ENCODE data around the gene DPYD.
A peak's percentile ranks its signal among the peaks of the same experiment; 100 is the strongest.

DPYD gene

DNA sequence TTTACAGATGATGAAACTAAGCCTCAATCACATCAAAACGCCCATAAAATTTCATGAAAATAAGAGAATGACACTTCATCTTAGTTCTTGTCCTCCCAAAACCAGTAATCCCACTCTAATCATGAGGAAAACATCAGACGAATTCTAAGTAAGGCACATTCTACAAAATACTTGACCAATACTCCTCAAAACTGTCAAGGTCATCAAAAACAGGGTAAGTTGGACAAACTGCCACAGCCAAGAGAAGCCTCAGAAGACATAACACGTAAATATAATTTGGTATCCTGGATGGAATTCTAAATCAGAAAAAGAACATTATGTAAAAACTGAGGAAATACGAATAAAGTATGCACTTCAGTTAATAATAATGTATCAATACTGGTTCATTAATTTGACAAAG, 128.2 kb downstream of the DPYD start:
- DNase-seq (ENCODE audit: low spot score) (no peak), FAIRE-seq (no peak)

DNA sequence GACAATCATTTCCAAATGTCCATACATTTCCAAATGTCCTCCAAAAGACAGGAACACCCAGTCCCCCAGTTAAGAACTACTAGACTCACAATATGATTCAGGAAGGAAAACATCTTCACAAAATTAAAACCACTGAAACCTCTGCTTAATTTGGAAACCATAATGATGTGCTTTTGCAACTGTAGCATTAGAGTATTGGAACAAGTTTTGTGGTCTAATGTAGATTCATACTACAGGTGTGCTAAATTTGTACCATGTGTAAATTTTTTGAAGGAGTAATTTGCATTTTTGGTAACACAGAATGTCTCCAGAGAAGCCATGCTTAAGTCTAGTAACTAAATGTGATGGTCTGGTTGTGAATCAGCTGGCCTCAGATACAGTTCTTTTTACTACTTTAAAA, 129.6 kb downstream of the DPYD start:
- no peak for DNase-seq (ENCODE audit: low spot score)
- FAIRE-seq: no peak

DNA sequence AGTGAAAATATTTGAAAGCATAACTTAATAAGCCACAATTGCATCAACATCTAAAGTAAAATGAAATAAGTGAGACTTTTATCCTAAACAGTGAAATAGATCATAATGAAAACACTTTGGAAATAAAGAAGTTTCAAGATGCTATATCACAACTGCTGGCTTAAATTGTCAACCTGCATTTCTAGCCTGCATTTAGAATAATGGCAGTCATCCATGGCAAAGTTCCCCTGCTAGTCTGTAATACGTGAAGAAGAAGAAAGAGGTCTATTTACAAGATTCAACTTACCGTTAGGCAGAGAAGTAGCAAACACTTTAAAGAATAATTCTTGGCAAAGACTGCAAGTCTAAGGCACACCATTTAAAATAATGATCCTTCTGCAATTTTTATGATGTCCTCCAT, 133.6 kb downstream of the DPYD start:
- DNase-seq (ENCODE audit: low spot score) (no peak), FAIRE-seq (no peak)

DNA sequence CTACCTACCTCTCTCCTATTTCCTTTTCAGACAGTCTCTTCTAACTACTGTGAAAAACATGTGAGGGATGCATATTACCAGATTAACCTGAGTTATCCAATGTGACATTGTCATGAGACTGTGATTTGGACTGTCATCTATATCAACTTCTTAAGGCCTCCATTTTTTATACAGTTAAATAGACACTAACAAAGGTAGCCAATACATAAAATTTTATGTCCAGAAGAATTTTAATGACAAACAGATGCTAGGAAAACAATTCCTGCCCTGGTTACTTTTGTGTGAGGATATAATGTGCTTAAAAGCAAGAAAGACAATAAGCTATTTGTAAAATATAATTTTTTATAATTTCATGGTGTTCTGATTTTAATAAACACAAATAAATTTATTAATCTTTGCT, 136.2 kb downstream of the DPYD start:
- DNase-seq (ENCODE audit: low spot score) (no peak), FAIRE-seq (no peak)

DNA sequence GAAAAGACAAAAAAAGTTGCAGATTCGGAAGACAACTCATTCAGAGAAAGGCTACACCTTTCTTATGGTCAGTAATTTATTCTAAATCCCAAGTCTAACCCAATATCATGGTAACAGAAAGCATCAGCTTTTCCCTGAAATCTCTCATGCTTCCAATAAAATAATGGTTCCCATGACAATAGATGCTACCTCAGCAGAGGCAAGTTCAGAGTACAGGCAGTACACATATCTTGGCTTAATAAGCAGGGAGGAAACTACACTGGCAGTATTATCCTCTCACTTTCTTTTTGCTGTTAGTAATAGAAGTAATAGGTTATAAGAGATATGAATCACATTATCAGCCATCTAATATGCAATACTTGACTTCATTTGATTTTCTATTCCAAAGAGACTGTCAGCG, 137.1 kb downstream of the DPYD start:
- DNase-seq (ENCODE audit: low spot score) (no peak), FAIRE-seq (no peak)

DNA sequence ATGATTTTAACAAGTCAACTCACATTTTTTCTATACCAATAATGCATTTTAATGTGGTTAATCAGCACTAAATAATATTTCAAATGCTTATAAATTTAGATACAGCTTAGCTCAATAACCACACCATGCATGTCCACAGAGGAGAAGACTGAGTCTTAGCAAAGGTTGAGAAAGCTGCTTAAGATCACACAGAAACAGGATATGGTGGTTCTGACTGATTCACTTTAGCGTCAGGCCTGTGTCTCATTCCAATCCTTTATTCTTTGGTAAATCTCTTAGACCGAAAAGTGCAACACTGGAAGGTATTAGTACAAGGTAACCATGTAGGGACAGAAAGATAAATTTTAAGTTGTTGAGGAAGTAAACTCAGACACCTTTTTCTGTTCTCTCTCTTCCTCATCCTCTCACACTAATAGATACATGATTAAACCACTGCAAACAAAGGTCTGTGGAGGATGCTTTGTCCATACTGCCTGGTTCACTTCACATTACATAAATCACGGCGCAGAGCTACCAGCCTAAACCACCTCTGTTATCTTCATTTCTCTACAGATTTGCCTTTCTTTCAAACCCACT, 139.0 kb downstream of the DPYD start:
- no peak for DNase-seq (ENCODE audit: low spot score)
- FAIRE-seq: no peak

DNA sequence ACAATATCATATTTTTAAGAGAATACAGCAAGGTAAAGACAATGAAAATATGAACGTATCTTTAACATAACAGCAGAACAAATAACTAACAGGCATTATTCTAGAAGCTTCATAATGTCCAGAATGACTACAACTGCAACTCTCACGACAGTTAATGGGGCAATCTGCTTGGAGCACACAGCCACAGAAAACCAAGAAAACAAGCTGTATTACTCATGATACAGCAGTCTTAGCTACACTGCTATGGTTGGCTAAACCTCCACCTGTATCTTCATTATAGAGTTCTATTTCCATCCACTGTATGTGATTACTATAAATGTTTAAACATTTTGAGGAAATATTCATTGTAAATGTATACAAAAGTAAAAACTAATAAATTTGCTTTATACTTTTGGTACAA, 139.9 kb downstream of the DPYD start:
- no peak for FAIRE-seq
- DNase-seq (ENCODE audit: low spot score): no peak

DNA sequence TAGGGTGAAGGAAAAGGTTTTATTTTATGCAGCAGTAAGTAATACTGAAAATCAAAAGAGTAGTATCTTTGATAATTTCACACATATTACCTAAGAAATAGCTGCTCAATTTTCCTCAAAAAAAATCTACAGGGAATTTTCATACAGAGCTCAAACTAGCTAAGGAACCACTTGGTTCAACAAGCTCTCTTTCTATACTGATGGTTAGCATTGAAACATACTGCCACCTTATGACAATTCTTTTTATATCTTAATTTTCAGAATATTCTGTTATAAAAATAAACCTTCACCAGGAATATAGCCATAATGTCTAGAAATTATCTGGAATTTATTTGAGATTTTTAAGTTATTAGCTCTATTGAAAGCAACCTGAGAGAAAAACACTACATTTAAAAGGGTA, 142.1 kb downstream of the DPYD start:
- DNase-seq (ENCODE audit: low spot score): no peak
- no peak for FAIRE-seq

DNA sequence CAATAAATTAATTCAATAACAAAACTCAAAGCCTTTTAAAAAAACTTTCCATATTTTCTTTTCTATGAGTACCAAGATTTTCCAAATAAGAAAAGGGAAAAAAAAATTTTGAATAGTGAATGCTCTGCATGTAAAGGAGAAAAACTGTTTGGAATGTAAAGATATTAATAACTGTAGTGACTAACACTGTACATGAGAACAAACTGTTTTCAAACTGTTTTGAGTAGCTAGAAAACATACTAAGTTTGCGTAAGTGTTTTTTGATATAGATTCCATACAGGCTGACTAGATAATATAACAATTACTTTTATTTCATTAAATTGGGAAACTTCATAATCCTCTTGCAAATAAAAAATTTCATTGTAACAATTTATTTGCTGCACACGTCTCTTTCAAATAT, 150.5 kb downstream of the DPYD start:
- FAIRE-seq: no peak
- no peak for DNase-seq (ENCODE audit: low spot score)

DNA sequence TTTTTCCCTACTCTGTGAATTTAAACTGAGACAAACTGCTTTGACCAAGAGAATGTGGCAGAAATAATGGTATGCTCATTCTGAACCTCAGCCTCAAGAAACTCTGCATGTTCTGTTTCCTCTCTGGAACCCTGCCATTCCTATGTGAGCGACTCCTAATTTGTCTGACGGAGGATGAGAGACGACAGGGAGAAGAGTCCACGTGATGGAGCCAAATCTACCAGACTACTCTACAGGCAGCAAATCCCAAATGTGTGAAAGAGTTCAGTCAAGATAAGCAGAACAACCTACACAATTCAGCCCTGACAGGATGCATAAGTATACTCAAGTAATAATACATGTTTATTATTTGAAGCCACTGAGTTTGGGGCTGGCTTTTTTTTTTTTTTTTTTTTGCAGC, 153.5 kb downstream of the DPYD start:
- no peak for FAIRE-seq
- DNase-seq (ENCODE audit: low spot score): no peak

DNA sequence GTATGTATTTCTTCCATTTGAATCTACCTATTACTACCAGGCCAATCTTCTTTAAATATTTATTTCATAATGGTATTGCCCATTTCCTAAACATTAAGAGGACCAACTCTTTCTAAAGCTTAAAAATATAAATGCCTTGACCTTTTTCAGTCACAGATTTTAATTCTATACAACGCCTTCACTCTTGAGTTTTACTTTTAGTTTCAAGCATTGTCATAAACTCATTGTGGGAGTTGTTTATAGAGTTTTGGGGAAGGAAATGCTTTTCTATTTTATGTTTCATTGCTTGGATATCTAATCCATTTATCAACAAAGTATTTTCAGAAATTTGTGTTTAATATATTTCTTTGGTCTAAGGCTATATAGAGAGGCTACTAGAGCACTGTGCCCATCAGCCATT, 155.8 kb downstream of the DPYD start:
- DNase-seq (ENCODE audit: low spot score) (no peak), FAIRE-seq (no peak)

DNA sequence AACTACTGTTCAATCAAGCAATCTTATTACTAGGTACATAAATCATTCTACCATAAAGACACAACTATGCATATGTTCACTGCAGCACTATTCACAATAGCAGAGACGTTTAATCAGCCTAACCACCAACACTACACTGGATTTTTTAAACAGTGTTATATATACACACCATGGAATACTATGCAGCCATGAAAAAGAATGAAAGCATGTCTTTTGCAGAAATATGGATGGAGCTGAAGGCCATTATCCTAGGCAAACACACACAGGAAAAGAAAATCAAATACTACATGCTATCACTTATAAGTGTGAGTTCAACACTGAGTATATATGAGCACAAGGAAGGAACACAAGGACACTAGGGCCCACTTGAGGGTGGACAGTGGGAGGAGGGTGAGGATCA, 159.2 kb downstream of the DPYD start:
- FAIRE-seq (no peak), DNase-seq (ENCODE audit: low spot score) (no peak)

DNA sequence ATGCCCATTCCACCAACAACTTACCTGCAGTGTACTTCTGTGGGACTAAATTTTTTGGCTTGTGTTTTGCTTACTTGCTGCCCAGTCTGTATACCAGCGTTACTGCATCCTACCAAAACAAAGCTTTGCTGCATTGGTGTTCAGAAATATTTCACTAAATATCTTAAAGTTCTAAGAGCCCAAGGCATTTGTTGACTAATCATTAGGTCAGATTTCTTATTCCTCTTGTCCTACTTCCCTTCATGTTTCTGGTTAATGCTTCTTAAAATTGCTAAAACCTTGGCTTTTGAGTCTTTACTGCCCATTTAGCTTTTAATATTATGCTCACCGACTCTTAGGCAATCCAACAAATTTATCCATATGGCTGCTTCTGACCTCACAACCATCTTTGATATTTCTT, 161.8 kb downstream of the DPYD start:
- DNase-seq (ENCODE audit: low spot score) (no peak), FAIRE-seq (no peak)

DNA sequence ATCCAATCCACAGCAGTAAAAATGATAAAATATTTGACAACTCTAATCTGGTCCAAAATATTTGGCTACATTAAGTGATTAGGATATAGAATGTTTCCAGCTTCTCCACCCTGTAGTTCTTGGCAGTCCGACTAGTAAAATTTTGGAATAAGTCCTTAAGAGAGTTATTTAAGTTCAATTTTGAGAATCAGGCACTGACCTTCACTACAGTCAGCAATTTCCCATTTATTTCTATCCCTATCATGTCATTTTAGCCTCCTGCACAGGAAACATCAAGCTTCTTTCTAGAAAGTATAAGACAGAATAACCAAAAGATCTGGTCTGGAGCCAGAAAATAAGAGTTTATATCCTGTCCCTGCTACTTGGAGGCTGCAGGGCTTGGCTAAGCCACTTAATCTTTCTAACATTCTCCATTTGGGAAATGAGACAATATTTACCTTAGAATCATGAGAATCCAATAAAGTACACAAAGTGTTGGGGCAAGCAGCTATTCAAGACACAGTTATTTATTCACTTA, 162.2 kb downstream of the DPYD start:
- no peak for FAIRE-seq
- DNase-seq (ENCODE audit: low spot score): no peak

DNA sequence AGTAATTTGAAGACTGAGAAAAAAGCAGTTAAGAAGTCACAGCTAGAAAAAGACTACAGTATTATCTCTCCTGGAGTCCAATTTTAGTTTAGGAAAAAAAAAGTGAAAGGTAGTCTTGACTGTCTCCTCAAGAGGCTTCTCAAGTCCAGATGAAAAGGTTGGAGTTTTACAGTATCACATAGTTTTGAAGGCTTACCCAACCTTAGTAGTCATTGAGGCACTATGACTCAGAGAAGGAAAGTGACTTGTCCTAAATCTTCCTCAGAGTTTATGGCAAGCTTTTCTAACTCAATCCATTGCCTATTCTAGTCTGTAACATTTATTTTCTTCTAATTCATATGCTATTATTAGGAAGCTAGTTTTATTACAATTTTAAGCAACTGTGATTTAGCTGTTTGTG, 174.9 kb downstream of the DPYD start:
- FAIRE-seq (no peak), DNase-seq (ENCODE audit: low spot score) (no peak)

DNA sequence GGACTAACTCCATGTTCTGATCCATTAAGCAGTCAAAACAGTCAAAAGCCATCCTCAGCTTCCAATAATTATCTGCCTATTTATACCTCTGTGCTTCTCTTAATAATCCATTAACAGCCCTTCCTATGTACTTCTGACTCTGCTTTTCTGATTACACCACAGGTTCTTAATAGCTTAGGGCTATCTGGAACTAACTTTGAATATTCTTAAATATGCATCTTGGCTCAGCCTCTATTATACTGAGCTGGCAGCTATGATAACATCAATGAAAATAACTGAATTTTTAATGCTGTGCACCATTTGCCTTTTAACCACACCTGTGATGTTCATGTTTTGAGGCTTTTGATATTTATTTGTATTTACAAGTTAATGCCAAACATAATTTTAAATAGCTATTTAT, 175.9 kb downstream of the DPYD start:
- no peak for DNase-seq (ENCODE audit: low spot score)
- no peak for FAIRE-seq

DNA sequence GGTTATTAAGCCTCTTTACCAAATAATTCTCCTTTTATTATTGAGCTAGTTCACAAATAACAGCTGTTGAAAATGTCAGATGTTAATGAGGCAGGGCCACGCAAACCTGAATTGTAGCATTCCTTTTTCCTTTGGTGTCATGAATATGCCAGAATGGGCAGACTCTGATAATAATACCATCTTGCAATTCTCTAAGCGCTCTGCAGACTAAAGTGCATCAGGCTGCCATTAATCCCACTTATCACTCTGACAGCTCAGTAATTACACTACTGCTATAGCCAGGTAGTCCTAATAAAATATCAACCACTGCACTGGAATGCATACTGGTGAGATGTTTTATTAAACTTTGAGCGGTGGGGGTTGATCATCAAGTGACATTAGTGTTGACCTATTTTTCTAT, 177.7 kb downstream of the DPYD start:
- DNase-seq (ENCODE audit: low spot score) (no peak), FAIRE-seq (no peak)

DNA sequence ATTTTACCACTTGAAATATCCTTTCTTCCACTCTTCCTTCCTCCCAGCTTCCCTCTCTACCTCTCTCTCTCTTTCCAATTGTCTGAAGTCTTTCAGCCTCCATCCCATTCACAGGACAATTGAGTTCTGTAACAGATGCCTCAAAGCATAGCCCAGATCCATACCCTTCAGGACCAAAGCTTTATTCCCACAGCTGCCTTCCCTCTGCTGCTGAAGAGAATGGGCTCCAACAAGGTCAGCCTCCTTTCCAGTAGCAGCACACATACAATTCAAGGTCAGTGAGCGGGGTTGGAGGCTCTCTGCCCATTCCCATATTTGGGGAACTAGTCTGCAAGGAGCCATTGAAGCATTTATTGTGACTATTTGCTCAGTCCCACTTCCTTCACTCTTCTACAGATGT, 179.9 kb downstream of the DPYD start:
- no peak for FAIRE-seq

DNA sequence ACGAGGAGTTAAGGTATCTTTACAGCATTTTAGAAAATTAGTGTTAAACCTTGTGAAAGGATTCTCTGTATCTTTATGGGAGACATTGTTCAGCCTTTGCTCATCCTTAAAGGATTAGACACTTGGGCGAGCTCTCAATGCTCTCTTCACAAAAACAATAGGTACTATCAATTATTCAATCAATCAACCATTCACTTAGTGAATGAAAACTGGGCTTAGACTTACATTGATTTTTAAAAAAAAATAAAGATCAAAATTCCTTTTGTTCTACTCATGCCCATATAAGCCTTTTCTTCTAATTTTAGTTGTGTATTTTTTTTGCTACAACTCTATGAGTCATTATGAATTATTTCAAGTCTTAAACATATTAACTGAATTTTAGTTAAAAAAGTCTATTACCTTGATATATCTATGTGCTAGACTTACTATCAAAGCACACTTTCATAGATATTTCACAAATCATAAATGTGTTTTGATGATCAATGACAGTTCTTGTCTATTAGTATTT, 181.2 kb downstream of the DPYD start:
- FAIRE-seq (peak; percentile 31), DNase-seq (ENCODE audit: low spot score) (no peak)

More for the DNA sequence above, 179.9 kb downstream of the DPYD start:
- no peak for DNase-seq (ENCODE audit: low spot score)

DNA sequence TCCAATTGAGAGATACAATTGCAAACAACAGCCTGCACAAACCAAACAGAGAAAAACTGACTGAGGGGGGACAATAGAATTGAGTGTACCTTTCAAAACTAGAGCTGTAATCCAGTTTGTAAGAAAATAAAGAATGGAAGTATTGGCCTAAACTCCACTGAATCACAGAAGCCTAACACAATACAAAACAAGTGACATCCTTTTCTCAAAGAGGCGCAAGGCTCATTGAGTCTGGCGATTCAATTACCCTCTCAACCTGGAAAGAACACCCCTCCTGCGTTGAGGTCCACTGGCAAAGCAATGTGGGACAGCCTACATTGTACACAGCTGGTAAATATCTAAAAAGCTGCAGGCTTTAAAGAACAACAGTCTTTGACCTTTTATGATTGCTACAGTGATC, 182.6 kb downstream of the DPYD start:
- DNase-seq (ENCODE audit: low spot score) (no peak), FAIRE-seq (no peak)

DNA sequence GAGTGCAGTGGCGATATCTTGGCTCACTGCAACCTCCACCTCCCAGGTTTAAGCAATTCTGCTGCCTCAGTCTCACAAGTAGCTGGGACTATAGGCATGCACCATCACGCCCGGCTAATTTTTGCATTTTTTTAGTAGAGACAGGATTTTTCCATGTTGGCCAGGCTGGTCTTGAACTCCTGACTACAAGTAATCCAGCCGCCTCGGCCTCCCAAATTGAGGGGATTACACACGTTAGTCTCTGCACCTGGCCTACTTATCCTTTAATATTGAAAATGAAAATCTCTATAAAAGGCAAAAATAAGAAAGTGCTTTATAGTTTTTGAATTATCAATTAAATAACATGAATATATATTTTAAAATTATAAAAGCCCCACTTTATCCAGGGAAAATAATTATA, 190.6 kb downstream of the DPYD start:
- DNase-seq (ENCODE audit: low spot score) (no peak), FAIRE-seq (no peak)

DNA sequence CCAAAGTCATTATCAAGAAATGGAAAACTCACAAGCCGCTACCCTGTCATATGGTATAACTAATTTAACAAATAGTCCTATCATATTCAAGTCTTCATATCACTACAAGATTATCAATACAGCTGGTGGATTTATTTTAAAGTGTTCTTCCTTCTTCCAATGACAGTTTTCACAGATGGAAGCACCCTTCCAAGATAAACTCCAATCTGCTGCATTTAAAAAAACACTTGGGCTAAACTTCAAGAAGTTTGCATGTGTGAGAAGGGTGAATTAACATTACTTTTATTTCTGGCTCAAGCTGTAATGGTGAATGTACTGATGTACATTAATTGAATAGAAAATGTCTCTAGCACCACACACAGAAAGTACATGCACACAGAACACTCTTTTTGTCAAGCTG, 192.4 kb downstream of the DPYD start:
- DNase-seq (ENCODE audit: low spot score) (no peak), FAIRE-seq (no peak)

DNA sequence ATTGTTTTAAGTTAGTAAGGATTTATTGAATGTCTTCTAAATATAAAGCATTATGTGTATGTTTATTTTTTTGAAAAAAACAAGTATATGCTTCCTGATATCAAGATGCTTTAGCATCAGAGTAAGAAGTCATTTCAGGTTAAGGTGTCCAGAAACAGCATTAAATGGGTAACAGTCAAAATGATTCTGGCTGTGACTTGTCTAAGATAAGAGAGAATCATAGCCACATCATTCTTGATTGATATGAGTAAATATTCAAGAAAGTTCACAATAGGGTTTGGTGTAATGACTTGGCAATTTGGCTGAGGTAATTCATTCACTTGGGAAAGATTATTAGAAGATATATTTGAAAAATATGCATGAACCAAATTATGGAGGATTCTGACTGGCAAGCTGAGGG, 193.8 kb downstream of the DPYD start:
- FAIRE-seq: no peak

DNA sequence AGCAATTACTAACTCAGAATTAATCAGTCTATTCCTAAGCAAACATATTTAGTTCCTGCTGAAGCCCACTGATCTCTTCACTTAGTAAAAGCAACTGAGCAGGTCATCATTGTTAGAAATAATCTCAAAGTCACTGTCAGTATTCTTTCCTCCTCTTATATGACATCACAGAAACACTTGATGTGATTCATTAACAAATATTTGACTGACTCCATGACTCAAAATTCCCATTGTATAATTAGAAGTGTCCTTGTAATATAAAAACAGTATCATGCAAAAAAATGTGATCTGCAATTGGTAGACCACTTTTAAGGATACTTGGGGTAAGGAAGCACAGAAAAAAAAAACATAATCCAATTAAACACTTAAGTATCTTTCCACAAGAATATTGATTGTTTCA, 194.4 kb downstream of the DPYD start:
- DNase-seq (ENCODE audit: low spot score) (no peak), FAIRE-seq (no peak)

More for the DNA sequence above, 193.8 kb downstream of the DPYD start:
- no peak for DNase-seq (ENCODE audit: low spot score)
